ENCODE results near the gene PHF13.
A peak's percentile ranks its signal among the peaks of the same experiment; 100 is the strongest.

Gene PHF13

DNA sequence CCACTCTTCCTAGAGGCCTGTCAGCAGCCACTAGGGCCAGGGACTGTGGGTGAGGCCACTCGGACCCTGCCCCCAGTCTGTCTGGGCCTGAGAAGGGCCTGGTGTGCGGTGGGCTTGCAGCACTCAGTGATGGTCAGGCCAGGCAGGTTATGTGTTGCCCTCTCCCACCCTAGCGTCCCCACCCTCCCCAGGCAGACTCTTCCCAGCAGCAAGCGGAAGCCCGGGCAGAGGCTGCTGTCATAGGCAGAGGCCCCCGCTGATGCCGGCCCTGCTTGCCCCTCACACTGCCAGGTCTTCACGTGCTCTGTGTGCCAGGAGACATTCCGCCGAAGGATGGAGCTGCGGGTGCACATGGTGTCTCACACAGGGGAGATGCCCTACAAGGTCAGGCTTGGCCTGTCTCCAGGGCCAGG is 27.1 kb upstream of the PHF13 start:
- H3K27me3 ChIP-seq (ENCODE audit: insufficient read depth, poor library complexity, severe bottlenecking), result no peaks in the 10 kb centered on the region
- peaks cover 26% of the 10 kb centered on the region for H3K4me1 ChIP-seq (ENCODE audit: insufficient read depth, poor library complexity, severe bottlenecking)
- no peak overlapping the region for H3K4me3 ChIP-seq (ENCODE audit: severe bottlenecking)
- H3K9me3 ChIP-seq (ENCODE audit: severe bottlenecking), result no peaks in the 10 kb centered on the region
- H3K36me3 ChIP-seq (ENCODE audit: low read depth), result peaks cover 48% of the 10 kb centered on the region
- TF ChIP-seq, protein P1, sequence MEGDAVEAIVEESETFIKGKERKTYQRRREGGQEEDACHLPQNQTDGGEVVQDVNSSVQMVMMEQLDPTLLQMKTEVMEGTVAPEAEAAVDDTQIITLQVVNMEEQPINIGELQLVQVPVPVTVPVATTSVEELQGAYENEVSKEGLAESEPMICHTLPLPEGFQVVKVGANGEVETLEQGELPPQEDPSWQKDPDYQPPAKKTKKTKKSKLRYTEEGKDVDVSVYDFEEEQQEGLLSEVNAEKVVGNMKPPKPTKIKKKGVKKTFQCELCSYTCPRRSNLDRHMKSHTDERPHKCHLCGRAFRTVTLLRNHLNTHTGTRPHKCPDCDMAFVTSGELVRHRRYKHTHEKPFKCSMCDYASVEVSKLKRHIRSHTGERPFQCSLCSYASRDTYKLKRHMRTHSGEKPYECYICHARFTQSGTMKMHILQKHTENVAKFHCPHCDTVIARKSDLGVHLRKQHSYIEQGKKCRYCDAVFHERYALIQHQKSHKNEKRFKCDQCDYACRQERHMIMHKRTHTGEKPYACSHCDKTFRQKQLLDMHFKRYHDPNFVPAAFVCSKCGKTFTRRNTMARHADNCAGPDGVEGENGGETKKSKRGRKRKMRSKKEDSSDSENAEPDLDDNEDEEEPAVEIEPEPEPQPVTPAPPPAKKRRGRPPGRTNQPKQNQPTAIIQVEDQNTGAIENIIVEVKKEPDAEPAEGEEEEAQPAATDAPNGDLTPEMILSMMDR (IDR thresholded peaks at IDR 0.05; ENCODE audit: poor library complexity, severe bottlenecking), result no peak
- no peak for ATAC-seq (ENCODE audit: low read depth)
- H3K27ac ChIP-seq (ENCODE audit: poor library complexity, severe bottlenecking), result peak overlapping the region; percentile 60
- DNase-seq (ENCODE audit: low spot score), result no peak

GRCh38 chr1:6587261-6588005 is 26.1 kb upstream of the PHF13 start:
- Histone ChIP-seq H3K9me3 (ENCODE audit: severe bottlenecking) (no peaks in the 10 kb centered on the region), H3K27ac (ENCODE audit: poor library complexity, severe bottlenecking) (peak overlapping the region; percentile 60), H3K36me3 (ENCODE audit: low read depth) (peaks cover 51% of the 10 kb centered on the region), H3K27me3 (ENCODE audit: insufficient read depth, poor library complexity, severe bottlenecking) (no peaks in the 10 kb centered on the region), H3K4me1 (ENCODE audit: insufficient read depth, poor library complexity, severe bottlenecking) (peaks cover 17% of the 10 kb centered on the region), H3K4me3 (ENCODE audit: severe bottlenecking) (no peak overlapping the region)
- no peak for DNase-seq (ENCODE audit: low spot score)
- TF ChIP-seq, protein P1 (IDR thresholded peaks at IDR 0.05; ENCODE audit: poor library complexity, severe bottlenecking), result no peak
- ATAC-seq (ENCODE audit: low read depth), result peak; percentile 43

DNA sequence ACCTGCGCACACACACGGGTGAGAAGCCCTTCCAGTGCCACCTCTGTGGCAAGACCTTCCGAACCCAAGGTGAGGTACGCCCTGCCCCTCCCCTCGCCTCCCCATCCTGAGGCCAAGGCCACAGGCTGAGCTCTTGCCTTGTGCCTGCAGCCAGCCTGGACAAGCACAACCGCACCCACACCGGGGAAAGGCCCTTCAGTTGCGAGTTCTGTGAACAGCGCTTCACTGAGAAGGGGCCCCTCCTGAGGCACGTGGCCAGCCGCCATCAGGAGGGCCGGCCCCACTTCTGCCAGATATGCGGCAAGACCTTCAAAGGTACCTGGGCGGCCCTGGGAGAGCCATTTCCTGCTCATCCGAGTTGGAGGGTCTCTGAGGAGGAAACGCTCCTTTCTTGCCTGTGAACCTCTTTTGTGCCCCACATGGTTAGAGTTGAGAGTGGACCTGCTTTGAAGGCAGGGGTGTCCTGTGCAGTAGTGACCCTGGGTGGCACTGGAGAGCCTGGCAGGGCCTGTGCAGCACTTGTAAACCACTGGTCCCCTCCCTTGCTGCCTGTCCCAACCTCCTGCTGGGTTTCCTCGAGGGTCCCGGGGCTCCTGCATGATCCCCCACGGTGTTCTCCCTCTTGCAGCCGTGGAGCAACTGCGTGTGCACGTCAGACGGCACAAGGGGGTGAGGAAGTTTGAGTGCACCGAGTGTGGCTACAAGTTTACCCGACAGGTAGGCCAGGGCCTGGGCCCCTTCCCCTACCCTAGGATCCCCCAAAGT is 25.2 kb upstream of the PHF13 start:
- peaks cover 54% of the 10 kb centered on the region for H3K36me3 ChIP-seq (ENCODE audit: low read depth)
- peak overlapping the region; percentile 60 for H3K27ac ChIP-seq (ENCODE audit: poor library complexity, severe bottlenecking)
- TF ChIP-seq, protein P1 (IDR thresholded peaks at IDR 0.05; ENCODE audit: poor library complexity, severe bottlenecking), result no peak

GRCh38 chr1:6588893-6589520 is 24.5 kb upstream of the PHF13 start:
- no peak for DNase-seq (ENCODE audit: low spot score)
- Histone ChIP-seq H3K36me3 (ENCODE audit: low read depth) (peaks cover 58% of the 10 kb centered on the region), H3K4me3 (ENCODE audit: severe bottlenecking) (no peak overlapping the region), H3K27me3 (ENCODE audit: insufficient read depth, poor library complexity, severe bottlenecking) (no peaks in the 10 kb centered on the region), H3K9me3 (ENCODE audit: severe bottlenecking) (no peaks in the 10 kb centered on the region), H3K27ac (ENCODE audit: poor library complexity, severe bottlenecking) (peak overlapping the region; percentile 60), H3K4me1 (ENCODE audit: insufficient read depth, poor library complexity, severe bottlenecking) (peaks cover 16% of the 10 kb centered on the region)
- TF ChIP-seq, protein P1 (IDR thresholded peaks at IDR 0.05; ENCODE audit: poor library complexity, severe bottlenecking), result no peak
- ATAC-seq (ENCODE audit: low read depth), result no peak

More for the DNA sequence above, 25.2 kb upstream of the PHF13 start:
- ATAC-seq (ENCODE audit: low read depth) (peak; percentile 17), DNase-seq (ENCODE audit: low spot score) (no peak)
- H3K4me3 ChIP-seq (ENCODE audit: severe bottlenecking), result no peak overlapping the region
- no peaks in the 10 kb centered on the region for H3K9me3 ChIP-seq (ENCODE audit: severe bottlenecking)
- peaks cover 16% of the 10 kb centered on the region for H3K4me1 ChIP-seq (ENCODE audit: insufficient read depth, poor library complexity, severe bottlenecking)
- H3K27me3 ChIP-seq (ENCODE audit: insufficient read depth, poor library complexity, severe bottlenecking), result no peaks in the 10 kb centered on the region

All from RWPE2 (cell line).